Upper lobe of left lung (tissue), 4 donors: ENCODE measurements around the gene TNNT3.

Experiments
- CTCF ChIP-seq, 6 experiments: fragments of 450-650 bp in 4 of 6; fragments of 200-600 bp in 2 of 6; sonication (generic) in 2 of 6; IDR thresholded peaks; one replicate each; pipeline ENCODE4 v1.5.1; 2016 to 2019; ENCODE audit warnings: antibody characterized with exemption in 6 of 6
- POLR2A ChIP-seq, 4 donors: fragments of 450-650 bp; IDR thresholded peaks; one replicate each; pipeline ENCODE4 v1.5.1; 2016 to 2017; ENCODE audit warnings: antibody characterized with exemption in 4 of 4, mild to moderate bottlenecking in 2 of 4
- POLR2AphosphoS5 ChIP-seq, 2 donors: sonication (generic); formaldehyde crosslinking; IDR thresholded peaks; one replicate each; pipeline ENCODE4 v1.5.1; 2017; ENCODE audit warnings: antibody characterized with exemption in 2 of 2

- no peak for TF ChIP-seq CTCF (IDR thresholded peaks at IDR 0.05)
- no peak for TF ChIP-seq POLR2A (IDR thresholded peaks at IDR 0.05)
- TF ChIP-seq POLR2AphosphoS5 (IDR thresholded peaks at IDR 0.05), result no peak
These were observed 23.2 kb downstream of the TNNT3 start for GRCh38 chr11:1942558-1943260.
